ENCODE data around the gene GMDS.

GRCh38 chr6:1917626-1918371, 327.6 kb downstream of the GMDS start:
- TF ChIP-seq CTCF (IDR thresholded peaks at IDR 0.05; ENCODE audit: low read depth, low read length) (no peak), EZH2phosphoT487 (IDR thresholded peaks at IDR 0.05; ENCODE audit: low read depth) (no peak)

Data from OCI-LY3 (cell line).